Measurements from ENCODE around the gene USP8. TPM values are rescaled to one million over a fixed set of nuclear protein-coding genes. Genes with fewer than 3 reads are reported as not detected.

The USP8 gene
- polyA plus RNA-seq, 1 donor from 2014 or later: 31.8 TPM

- H4K20me1 ChIP-seq (ENCODE audit: insufficient read depth): no peaks in the 10 kb centered on the region
- no peak overlapping the region for H3K4me2 ChIP-seq (ENCODE audit: low read length)
These were observed 2.2 kb downstream of the USP8 start for GRCh38 chr15:50426428-50426827.

DNA sequence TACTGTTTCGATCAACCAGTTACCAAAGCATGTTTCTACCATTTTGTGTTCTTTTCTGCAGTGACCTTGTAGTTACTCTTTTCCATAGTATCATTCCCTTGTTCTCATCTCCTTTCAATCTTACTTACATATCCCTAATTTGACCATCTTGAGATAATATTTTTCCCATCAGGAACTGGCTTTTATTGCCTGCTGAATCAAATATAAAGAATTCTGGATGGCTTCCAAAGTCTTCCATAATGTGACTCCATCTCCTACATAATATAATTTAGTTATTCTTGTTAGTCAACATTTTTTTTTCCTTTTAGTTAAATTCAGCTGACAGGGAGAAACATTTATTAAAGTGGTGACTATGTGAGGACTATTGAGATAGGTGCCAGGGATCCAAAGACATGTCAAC is 7.0 kb downstream of the USP8 start:
- Histone ChIP-seq H3K4me2 (ENCODE audit: low read length) (no peak overlapping the region), H2AFZ (ENCODE audit: low read depth, low read length) (no peak overlapping the region), H3K9me3 (ENCODE audit: low read length) (no peaks in the 10 kb centered on the region), H3K27ac (ENCODE audit: low read length) (no peak overlapping the region), H3F3A (ENCODE audit: insufficient read depth, low read length, poor library complexity, severe bottlenecking) (no peaks in the 10 kb centered on the region), H4K20me1 (ENCODE audit: insufficient read depth) (no peaks in the 10 kb centered on the region), H3K9ac (ENCODE audit: low read length) (no peak overlapping the region), H3K36me3 (ENCODE audit: insufficient read depth, low read length) (no peaks in the 10 kb centered on the region), H3K9me2 (ENCODE audit: insufficient read depth, low read length) (no peaks in the 10 kb centered on the region), H3K79me2 (replicated peaks; ENCODE audit: insufficient read depth, low read length) (peaks cover 53% of the 10 kb centered on the region), H3K27me3 (ENCODE audit: insufficient read depth, low read depth, low read length) (no peaks in the 10 kb centered on the region), H3K4me3 (ENCODE audit: low read length) (no peak overlapping the region)
- TF ChIP-seq CTCF (IDR thresholded peaks at IDR 0.05; ENCODE audit: poor library complexity, severe bottlenecking): no peak
- no peak for TF ChIP-seq RAD21 (conservative IDR thresholded peaks at IDR 0.05)
- no peak for TF ChIP-seq TAF1 (IDR thresholded peaks at IDR 0.05; ENCODE audit: low read depth)
- TF ChIP-seq EP300 (conservative IDR thresholded peaks at IDR 0.05; ENCODE audit: poor library complexity, severe bottlenecking): no peak
- no peak for TF ChIP-seq EZH2 (IDR thresholded peaks at IDR 0.05; ENCODE audit: borderline replicate concordance, insufficient read depth, low read length, poor library complexity, severe bottlenecking)
- TF ChIP-seq SMC3 (conservative IDR thresholded peaks at IDR 0.05; ENCODE audit: poor library complexity): no peak
- TF ChIP-seq MXI1 (conservative IDR thresholded peaks at IDR 0.05; ENCODE audit: poor library complexity, severe bottlenecking): no peak
- no peak for TF ChIP-seq POLR2AphosphoS5 (IDR thresholded peaks at IDR 0.05)
- TF ChIP-seq, protein P1, sequence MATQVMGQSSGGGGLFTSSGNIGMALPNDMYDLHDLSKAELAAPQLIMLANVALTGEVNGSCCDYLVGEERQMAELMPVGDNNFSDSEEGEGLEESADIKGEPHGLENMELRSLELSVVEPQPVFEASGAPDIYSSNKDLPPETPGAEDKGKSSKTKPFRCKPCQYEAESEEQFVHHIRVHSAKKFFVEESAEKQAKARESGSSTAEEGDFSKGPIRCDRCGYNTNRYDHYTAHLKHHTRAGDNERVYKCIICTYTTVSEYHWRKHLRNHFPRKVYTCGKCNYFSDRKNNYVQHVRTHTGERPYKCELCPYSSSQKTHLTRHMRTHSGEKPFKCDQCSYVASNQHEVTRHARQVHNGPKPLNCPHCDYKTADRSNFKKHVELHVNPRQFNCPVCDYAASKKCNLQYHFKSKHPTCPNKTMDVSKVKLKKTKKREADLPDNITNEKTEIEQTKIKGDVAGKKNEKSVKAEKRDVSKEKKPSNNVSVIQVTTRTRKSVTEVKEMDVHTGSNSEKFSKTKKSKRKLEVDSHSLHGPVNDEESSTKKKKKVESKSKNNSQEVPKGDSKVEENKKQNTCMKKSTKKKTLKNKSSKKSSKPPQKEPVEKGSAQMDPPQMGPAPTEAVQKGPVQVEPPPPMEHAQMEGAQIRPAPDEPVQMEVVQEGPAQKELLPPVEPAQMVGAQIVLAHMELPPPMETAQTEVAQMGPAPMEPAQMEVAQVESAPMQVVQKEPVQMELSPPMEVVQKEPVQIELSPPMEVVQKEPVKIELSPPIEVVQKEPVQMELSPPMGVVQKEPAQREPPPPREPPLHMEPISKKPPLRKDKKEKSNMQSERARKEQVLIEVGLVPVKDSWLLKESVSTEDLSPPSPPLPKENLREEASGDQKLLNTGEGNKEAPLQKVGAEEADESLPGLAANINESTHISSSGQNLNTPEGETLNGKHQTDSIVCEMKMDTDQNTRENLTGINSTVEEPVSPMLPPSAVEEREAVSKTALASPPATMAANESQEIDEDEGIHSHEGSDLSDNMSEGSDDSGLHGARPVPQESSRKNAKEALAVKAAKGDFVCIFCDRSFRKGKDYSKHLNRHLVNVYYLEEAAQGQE (IDR thresholded peaks at IDR 0.05; ENCODE audit: borderline replicate concordance): no peak

More at GRCh38 chr15:50426428-50426827, 2.2 kb downstream of the USP8 start:
- H3K4me3 ChIP-seq (ENCODE audit: low read length): peak overlapping the region; percentile 70
- H3K27me3 ChIP-seq (ENCODE audit: insufficient read depth, low read depth, low read length): no peaks in the 10 kb centered on the region
- no peaks in the 10 kb centered on the region for H3K9me3 ChIP-seq (ENCODE audit: low read length)
- H3K27ac ChIP-seq (ENCODE audit: low read length): no peak overlapping the region
- H3K9ac ChIP-seq (ENCODE audit: low read length): no peak overlapping the region
- H3K36me3 ChIP-seq (ENCODE audit: insufficient read depth, low read length): no peaks in the 10 kb centered on the region
- H2AFZ ChIP-seq (ENCODE audit: low read depth, low read length): no peak overlapping the region
- peaks cover 60% of the 10 kb centered on the region for H3K79me2 ChIP-seq (replicated peaks; ENCODE audit: insufficient read depth, low read length)
- no peaks in the 10 kb centered on the region for H3F3A ChIP-seq (ENCODE audit: insufficient read depth, low read length, poor library complexity, severe bottlenecking)
- TF ChIP-seq SMC3 (conservative IDR thresholded peaks at IDR 0.05; ENCODE audit: poor library complexity): no peak
- TF ChIP-seq CTCF (IDR thresholded peaks at IDR 0.05; ENCODE audit: poor library complexity, severe bottlenecking): no peak
- TF ChIP-seq EZH2 (IDR thresholded peaks at IDR 0.05; ENCODE audit: borderline replicate concordance, insufficient read depth, low read length, poor library complexity, severe bottlenecking): no peak
- no peak for TF ChIP-seq RAD21 (conservative IDR thresholded peaks at IDR 0.05)
- TF ChIP-seq TAF1 (IDR thresholded peaks at IDR 0.05; ENCODE audit: low read depth): no peak
- TF ChIP-seq POLR2AphosphoS5 (IDR thresholded peaks at IDR 0.05): no peak
- TF ChIP-seq, protein P1 (IDR thresholded peaks at IDR 0.05; ENCODE audit: borderline replicate concordance): no peak
- TF ChIP-seq EP300 (conservative IDR thresholded peaks at IDR 0.05; ENCODE audit: poor library complexity, severe bottlenecking): no peak
- TF ChIP-seq MXI1 (conservative IDR thresholded peaks at IDR 0.05; ENCODE audit: poor library complexity, severe bottlenecking): no peak
- H3K9me2 ChIP-seq (ENCODE audit: insufficient read depth, low read length): no peaks in the 10 kb centered on the region
